Hematopoietic multipotent progenitor cell treated with erythropoietin and hydrocortisone succinate and interleukin-3 and kit ligand, for 6 days (in vitro differentiated cells): Measurements from ENCODE around the gene FBXL19.

Experiments used
- DNase-seq: peaks from one replicate; pipeline ENCODE4 v3.0.0-alpha.2; 2015

Gene FBXL19

GRCh38 chr16:30895627-30896260, 27.6 kb upstream of the FBXL19 start:
- peak; percentile 61 for DNase-seq

- peak; percentile 37 for DNase-seq
Observed at GRCh38 chr16:30896261-30896888, 27.0 kb upstream of the FBXL19 start, which contains the start of gene CTF1. Gene CTF1 (plus strand): TSS chr16:30896614. CDS start chr16:30896644, 30 bp downstream.

- peak; percentile 97 for DNase-seq
Observed at GRCh38 chr16:30896889-30897733, 26.3 kb upstream of the FBXL19 start.

- DNase-seq = no peak
Observed at GRCh38 chr16:30899794-30900193, 23.6 kb upstream of the FBXL19 start.

GRCh38 chr16:30900588-30900987, 22.8 kb upstream of the FBXL19 start:
- DNase-seq = no peak

GRCh38 chr16:30901201-30902028, 22.0 kb upstream of the FBXL19 start:
- DNase-seq = peak; percentile 41

- DNase-seq = peak; percentile 79
Observed at GRCh38 chr16:30902029-30902972, 21.1 kb upstream of the FBXL19 start.

- DNase-seq = peak; percentile 68
Observed at GRCh38 chr16:30903002-30903401, 20.4 kb upstream of the FBXL19 start.

GRCh38 chr16:30903596-30903995, 19.8 kb upstream of the FBXL19 start:
- DNase-seq = peak; percentile 85

- DNase-seq = peak; percentile 58
Observed at GRCh38 chr16:30904114-30904780, 19.1 kb upstream of the FBXL19 start.

- DNase-seq = no peak
Observed at GRCh38 chr16:30907064-30907463, 16.3 kb upstream of the FBXL19 start.

GRCh38 chr16:30910427-30911029, 12.8 kb upstream of the FBXL19 start:
- no peak for DNase-seq

GRCh38 chr16:30912794-30913412, 10.5 kb upstream of the FBXL19 start:
- DNase-seq = no peak

GRCh38 chr16:30914830-30915229, 8.5 kb upstream of the FBXL19 start:
- DNase-seq = peak; percentile 23

GRCh38 chr16:30918614-30919013, 4.8 kb upstream of the FBXL19 start:
- no peak for DNase-seq

- peak; percentile 51 for DNase-seq
Observed at GRCh38 chr16:30920891-30921290, 2.5 kb upstream of the FBXL19 start.

GRCh38 chr16:30921459-30921747, 2.0 kb upstream of the FBXL19 start:
- no peak for DNase-seq

GRCh38 chr16:30921748-30922419, 1.5 kb upstream of the FBXL19 start:
- peak; percentile 95 for DNase-seq

- peak; percentile 100 for DNase-seq
Observed at GRCh38 chr16:30922420-30922959, 882 bp upstream of the FBXL19 start.
